ENCODE data around the gene TMEM120B.
"Not testable (repeated sequence)": the region's sequence is repeated elsewhere in the genome, so short reads cannot be mapped to it uniquely, and the experiment has no call there.

Gene TMEM120B

DNA sequence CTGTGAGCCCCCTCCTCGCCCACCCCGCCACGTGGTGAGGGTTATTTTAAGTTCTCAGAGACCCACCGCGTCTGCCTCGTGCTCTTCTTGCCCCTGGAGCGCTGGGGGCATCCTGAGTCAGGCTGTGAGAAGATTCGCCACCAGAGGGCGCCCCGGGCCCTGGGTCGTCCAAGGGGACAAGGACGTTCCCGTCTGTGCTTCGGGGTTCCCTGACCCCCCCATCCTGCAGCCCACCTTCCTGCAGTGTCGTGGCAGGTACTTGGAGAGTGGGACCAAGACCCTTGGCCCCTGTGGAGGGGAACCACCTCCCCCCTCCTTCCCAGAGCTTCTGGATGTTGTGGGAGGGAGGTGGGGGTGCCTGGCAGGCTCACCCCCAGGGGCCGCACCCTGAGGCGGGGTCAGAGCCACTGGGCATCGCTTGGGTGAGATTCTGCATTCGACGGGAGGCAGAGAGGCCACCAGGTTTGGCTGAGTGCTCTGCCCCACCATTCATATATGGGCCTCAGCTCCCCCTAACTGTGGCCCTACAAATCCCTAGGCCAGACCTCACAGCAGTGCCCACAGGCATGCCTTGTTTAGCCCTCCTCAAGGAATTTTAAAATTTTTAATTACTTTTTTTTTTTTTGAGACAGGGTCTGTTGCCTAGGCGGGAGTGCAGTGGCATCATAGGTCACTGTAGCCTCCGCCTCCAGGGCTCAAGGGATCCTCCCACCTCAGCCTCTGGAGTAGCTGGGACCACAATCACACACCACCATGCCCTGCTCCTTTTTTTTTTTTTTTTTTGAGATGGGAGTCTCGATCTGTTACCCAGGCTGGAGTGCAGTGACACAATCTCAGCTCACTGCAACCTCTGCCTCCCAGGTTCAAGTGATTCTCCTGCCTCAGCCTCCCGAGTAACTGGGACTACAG is 63.9 kb downstream of the TMEM120B start:
- DNase-seq, result peak; percentile 76

GRCh38 chr12:121778567-121779421 is 66.2 kb downstream of the TMEM120B start:
- no peak for DNase-seq

DNA sequence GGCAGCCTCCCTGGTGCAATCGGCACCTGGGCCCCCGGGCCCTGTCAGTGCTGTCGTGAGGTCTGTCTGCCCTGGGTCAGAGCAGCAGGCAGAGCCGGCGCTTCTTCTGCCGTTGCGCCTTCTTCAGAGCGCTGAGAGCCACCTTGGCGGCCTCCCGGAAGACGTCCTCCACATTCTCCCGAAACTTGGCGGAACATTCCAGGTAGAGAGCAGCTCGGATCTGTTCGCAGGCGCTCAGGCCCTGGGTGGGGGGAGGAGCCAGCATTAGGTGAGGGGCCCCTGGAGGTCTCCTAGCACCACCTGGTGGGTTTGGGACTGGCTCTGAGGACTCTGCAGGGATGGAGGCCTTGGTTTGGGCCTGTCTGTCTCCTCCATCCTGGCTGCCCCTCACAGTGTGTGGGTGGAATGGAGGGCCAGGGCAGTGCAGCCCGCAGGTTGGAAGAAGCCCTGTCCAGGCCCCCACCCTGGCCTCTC is 66.9 kb downstream of the TMEM120B start:
- DNase-seq, result no peak

DNA sequence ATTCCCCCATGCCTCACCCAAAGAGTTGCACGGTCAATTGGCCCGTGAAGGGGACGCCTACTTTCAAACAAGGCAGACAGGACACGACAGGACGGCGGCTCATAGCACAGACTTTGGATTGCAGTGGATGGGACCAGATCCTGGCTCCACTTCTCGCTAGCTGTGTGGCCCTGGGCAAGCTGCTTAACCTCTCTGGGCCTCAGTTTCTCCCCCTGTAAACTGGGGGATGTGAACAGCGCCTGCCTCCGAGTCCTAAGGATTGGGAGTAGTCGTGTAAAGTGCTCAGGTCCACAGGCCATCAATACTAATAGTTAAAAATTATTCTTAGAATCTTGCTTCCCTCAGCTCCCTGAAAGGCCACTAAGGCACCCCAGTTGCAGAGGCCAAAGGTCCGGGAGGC is 67.9 kb downstream of the TMEM120B start:
- no peak for DNase-seq

- DNase-seq, result no peak
Observed at GRCh38 chr12:121781484-121781997, 69.0 kb downstream of the TMEM120B start.

GRCh38 chr12:121781998-121782979 is 69.7 kb downstream of the TMEM120B start:
- no peak for DNase-seq

GRCh38 chr12:121783766-121784165 is 71.2 kb downstream of the TMEM120B start:
- DNase-seq, result no peak

GRCh38 chr12:121784460-121784859 is 71.9 kb downstream of the TMEM120B start:
- DNase-seq, result no peak

GRCh38 chr12:121786440-121786825 is 73.9 kb downstream of the TMEM120B start:
- no peak for DNase-seq

DNA sequence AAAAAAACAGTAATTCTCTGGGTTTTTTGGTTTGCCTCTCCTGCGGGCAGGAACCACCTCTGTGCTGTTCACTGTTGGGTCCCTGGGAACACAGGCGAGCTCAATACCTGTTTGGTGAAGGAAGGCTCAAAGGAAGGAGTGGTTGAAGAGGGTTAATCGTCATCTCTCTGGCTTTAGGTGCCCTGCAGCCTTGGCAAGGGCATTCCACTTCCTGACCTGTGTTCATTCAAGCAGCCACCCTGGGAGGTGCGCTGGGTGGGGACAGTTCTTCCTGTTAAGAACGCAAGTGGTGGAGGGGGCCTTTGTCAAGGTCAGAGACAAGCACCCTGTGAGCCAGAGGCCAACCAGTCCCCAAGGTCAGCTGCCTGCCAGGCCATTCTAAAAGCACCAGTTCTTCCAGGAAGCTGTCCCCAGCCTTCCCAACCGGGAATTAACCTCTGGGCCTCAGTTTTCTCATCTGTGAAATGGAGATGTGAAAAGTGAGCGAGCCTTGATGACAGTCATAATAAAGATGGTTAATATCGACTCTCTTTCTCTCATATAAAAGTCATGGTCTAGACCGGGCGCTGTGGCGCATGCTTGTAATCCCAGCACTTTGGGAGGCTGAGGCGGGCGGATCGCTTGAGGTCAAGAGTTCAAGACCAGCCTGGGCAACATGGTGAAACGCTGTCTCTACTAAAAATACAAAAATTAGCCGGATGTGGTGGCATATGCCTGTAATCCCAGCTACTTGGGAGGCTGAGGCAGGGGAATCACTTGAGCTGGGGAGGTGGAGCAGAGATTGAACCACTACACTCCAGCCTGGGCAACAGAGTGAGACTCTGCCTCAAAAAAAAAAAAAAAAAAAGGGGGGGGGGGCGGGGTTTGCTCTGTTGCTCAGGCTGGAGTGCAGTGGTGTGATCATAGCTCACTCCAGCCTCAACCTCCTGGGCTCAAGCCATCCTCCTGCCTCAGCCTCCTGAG is 74.8 kb downstream of the TMEM120B start:
- DNase-seq, result peak; percentile 52

DNA sequence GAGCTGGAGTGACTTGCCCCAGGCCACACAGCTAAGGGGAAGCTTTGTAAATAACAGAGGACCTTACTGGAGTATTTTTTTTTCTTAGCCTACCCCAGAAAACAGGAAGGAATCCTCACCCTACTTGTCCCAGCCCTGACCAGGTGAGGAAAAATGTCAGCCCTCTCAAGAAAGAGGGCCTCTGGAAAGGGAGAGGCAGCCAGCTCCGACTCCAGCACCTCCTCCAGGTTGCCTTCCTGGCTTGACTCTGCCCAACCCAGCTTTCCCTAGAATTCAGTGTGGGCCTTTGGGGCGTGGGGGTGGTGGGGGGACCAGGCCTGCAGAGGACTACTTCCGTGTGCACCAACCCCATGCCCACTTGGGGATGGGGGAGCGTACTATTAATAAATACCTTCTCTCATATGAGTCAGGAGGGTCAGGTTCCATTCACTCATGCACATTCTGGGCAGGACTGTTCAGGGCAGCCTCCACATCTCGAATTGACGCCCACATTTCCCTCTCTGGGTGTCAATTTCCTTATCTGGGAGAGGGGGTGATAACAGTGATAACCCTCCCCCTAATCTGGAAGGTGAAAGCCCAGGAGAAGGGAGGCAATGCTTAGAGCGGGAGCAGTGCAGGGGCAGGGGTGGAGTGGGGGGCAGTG is 75.7 kb downstream of the TMEM120B start:
- DNase-seq, result no peak

DNA sequence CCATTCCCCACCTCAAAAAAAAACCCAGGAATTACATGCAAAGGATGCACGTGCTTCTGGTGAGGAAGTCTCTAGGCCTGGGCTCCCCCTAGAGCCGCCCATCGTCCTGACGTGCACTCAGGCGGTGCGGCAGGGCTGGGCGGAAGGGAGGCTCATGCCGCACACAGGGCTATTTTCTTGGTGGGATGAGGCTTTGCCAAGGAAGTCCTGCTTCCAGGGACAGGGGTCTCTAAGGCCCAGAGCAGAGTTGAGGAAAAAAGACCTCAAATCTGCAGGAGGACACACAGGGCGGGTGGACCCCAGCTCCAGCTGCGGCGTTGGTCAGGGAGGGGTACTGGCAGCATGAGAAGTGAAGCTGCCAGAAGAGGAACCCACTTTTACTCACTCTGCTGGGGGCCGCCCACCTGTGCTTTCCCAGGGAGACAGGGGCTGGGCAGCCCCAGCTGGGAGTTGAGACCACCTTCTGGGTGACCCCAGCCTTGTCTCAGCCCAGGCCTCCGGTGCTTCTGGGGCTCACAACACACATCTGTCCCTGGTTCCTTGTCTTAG is 76.8 kb downstream of the TMEM120B start:
- DNase-seq, result no peak

DNA sequence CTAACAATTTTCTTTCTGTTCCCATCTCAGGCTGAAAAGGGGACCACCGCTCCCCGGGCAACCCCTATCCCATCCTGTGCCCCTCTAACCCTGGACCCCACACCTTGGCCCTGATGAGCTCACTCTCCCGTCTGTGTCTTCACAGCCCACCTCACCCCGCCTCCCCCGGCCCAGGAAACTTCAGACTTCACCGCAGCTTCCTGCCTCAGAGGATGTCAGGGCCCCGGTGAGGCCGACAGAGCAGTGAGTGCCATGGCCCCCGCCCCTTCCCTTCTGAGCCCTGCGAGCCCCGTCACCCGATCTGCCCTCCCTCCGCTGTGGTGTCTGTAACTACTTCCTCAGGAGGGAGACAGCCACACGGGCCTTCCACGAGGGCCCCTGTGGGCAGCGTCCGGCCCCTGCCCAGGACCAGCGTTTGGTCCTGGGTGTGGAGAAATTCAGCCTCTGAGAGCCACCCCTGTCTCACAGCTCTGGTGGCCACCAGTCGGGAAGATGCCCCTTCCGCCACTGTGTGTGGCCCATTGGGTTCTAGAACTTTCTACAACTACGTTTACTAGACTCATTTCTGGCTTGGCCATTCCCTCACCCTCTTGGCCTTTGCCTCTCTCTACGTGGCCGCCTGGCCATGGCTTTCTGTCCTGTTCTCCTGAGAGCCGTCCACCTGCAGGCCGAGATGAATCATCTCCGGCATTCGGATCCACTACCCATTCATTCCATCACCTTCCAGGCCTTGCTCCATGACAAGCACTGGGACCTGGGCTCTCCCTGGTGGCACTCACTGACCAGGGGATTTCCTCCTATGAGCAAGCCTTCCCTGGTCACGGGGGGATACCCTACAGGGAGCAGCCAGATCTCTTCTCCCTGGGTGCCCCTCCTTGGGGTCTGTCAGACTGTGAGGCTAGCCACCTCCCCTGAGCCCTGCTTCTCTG is 77.5 kb downstream of the TMEM120B start:
- peak; percentile 95 for DNase-seq

DNA sequence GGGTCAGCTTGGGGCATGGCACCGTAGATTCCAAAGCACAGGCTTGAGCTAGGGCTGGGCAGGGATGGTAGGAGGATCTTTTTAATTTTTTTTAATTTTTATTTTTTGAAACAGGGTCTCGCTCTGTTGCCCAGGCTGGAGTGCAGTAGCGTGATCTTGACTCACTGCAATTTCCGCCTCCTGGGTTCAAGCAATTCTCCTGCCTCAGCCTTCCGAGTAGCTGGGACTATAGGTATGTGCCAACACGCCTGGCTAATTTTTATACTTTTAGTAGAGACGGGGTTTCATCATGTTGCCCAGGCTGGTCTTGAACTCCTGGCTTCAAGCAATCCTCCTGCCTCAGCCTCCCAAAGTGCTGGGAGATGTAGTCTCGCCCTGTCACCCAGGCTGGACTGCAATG is 78.2 kb downstream of the TMEM120B start:
- not testable (repeated sequence) for DNase-seq

GRCh38 chr12:121791671-121792551 is 79.4 kb downstream of the TMEM120B start:
- DNase-seq, result no peak

- peak; percentile 48 for DNase-seq
Observed at GRCh38 chr12:121792607-121793439, 80.3 kb downstream of the TMEM120B start.

DNA sequence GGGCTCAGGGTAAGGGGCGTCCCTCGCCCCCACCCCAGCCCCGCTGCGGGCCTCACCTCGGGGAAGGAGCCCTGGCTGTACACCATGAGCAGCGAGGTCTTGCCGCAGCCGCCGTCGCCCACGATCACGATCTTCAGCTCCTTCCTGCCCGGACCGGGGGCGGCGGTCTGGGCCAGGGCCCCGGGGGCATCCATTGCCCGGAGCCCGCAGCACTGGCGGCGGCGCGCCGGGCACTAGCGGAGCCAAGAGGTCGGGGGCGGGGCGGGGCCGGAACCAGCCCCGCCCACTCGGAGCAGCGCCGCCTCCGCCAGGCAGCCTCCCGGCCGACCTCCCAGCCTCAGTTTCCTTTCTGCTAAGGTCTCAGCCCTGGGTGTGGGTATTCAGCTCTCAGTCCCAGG is 80.9 kb downstream of the TMEM120B start, which contains the start of gene RHOF:
RHOF (minus strand) TSS at position 249 of the 398 bp plus-strand sequence; CDS start at position 194, 55 bp downstream.
- no peak for DNase-seq

Measured in activated effector memory CD4-positive, alpha-beta T cell treated with Interleukin-2 at 50 U/mL for 16 hours (primary cell).